ENCODE measurements around the gene ATP2B2. TPM values are rescaled to one million over a fixed set of nuclear protein-coding genes. Genes with fewer than 3 reads are reported as not detected.

ATP2B2 gene
- total and polyA plus RNA-seq, 2 experiments from 2014 or later: 0.42 to 0.63 TPM

GRCh38 chr3:10286596-10287295, 218.6 kb downstream of the ATP2B2 start:
- Mint-ChIP-seq H3K27me3 (ENCODE audit: insufficient read depth, low read depth, poor library complexity) (peaks cover 5% of the 10 kb centered on the region), H3K4me1 (peaks cover 15% of the 10 kb centered on the region), H3K36me3 (ENCODE audit: low read depth) (peaks cover 14% of the 10 kb centered on the region), H3K4me3 (no peak overlapping the region), H3K27ac (peak overlapping the region; percentile 62), H3K9me3 (no peaks in the 10 kb centered on the region)
- DNase-seq (ENCODE audit: low spot score) (peak; percentile 56), ATAC-seq (peak; percentile 46)
- TF ChIP-seq JUNB (IDR thresholded peaks at IDR 0.05; ENCODE audit: unreplicated experiment) (no peak), REST (IDR thresholded peaks at IDR 0.05; ENCODE audit: unreplicated experiment) (no peak), ZNF462 (CRISPR knock-in tag; IDR thresholded peaks at IDR 0.05) (no peak), POLR2AphosphoS5 (IDR thresholded peaks at IDR 0.05; ENCODE audit: low read depth) (no peak), EZH2phosphoT487 (IDR thresholded peaks at IDR 0.05; ENCODE audit: unreplicated experiment) (no peak), EZH2 (IDR thresholded peaks at IDR 0.05; ENCODE audit: low read depth, unreplicated experiment) (no peak), STAT1 (IDR thresholded peaks at IDR 0.05; ENCODE audit: unreplicated experiment) (no peak), CTCF (conservative IDR thresholded peaks at IDR 0.05; ENCODE audit: low read depth in 2 of 2) (no peak), ZNF331 (CRISPR knock-in tag; IDR thresholded peaks at IDR 0.05; ENCODE audit: low read depth) (no peak), NANOG (IDR thresholded peaks at IDR 0.05; ENCODE audit: borderline replicate concordance) (no peak), CREB1 (CRISPR knock-in tag; IDR thresholded peaks at IDR 0.05; ENCODE audit: low read depth) (no peak), ZNF114 (CRISPR knock-in tag; IDR thresholded peaks at IDR 0.05) (no peak)
- TF ChIP-seq, protein P1, sequence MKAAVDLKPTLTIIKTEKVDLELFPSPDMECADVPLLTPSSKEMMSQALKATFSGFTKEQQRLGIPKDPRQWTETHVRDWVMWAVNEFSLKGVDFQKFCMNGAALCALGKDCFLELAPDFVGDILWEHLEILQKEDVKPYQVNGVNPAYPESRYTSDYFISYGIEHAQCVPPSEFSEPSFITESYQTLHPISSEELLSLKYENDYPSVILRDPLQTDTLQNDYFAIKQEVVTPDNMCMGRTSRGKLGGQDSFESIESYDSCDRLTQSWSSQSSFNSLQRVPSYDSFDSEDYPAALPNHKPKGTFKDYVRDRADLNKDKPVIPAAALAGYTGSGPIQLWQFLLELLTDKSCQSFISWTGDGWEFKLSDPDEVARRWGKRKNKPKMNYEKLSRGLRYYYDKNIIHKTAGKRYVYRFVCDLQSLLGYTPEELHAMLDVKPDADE (IDR thresholded peaks at IDR 0.05): no peak
- no peak overlapping the region for H2AFZ ChIP-seq
- no peak overlapping the region for H3K4me3 ChIP-seq
- H3K4me2 ChIP-seq: no peak overlapping the region
- no peak overlapping the region for H3K27ac ChIP-seq (ENCODE audit: low read depth)
- H3K4me1 ChIP-seq (ENCODE audit: insufficient read depth): peaks cover 8% of the 10 kb centered on the region; the same call in 1 of the 2 replicates
- H3K27me3 ChIP-seq (ENCODE audit: insufficient read depth): no peaks in the 10 kb centered on the region
- H4K20me1 ChIP-seq (replicated peaks; ENCODE audit: insufficient read depth): no peaks in the 10 kb centered on the region
- peaks cover 3% of the 10 kb centered on the region; the same call in 1 of the 2 replicates for H3K36me3 ChIP-seq (ENCODE audit: insufficient read depth)
- H3K9me2 ChIP-seq (ENCODE audit: insufficient read depth): no peaks in the 10 kb centered on the region
- no peaks in the 10 kb centered on the region for H3K79me2 ChIP-seq (replicated peaks; ENCODE audit: insufficient read depth)
- no peaks in the 10 kb centered on the region for H3F3A ChIP-seq (replicated peaks; ENCODE audit: low read depth)

Data from GM23338 (cell line).